SK-N-SH (cell line): ENCODE measurements around the gene SVIL.
"Not testable (repeated sequence)": the region's sequence is repeated elsewhere in the genome, so short reads cannot be mapped to it uniquely, and the experiment has no call there.

ENCODE experiments used
- GABPA ChIP-seq: IDR thresholded peaks from 2 replicates; pipeline ENCODE4 v1.4.0; 2012; ENCODE audit warnings: low read depth, mild to moderate bottlenecking
- JUND ChIP-seq: IDR thresholded peaks from 2 replicates; pipeline ENCODE4 v1.4.0; 2012
- SIN3A ChIP-seq: IDR thresholded peaks from 2 replicates; pipeline ENCODE4 v1.6.1; 2012; ENCODE audit warnings: low read depth, mild to moderate bottlenecking, low read length, moderate library complexity, borderline replicate concordance
- TAF1 ChIP-seq: IDR thresholded peaks from 2 replicates; pipeline ENCODE4 v1.6.1; 2012; ENCODE audit warnings: low read depth, mild to moderate bottlenecking, low read length, moderate library complexity, borderline replicate concordance
- TEAD4 ChIP-seq: IDR thresholded peaks from 2 replicates; pipeline ENCODE4 v1.4.0; 2012; ENCODE audit warnings: mild to moderate bottlenecking, borderline replicate concordance; ENCODE audit not compliant: insufficient read depth
- TF ChIP-seq, protein P1 (sequence below): fragments of 200-600 bp; sonication (generic); IDR thresholded peaks from 2 replicates; pipeline ENCODE4 v1.6.1; 2017; ENCODE audit warnings: antibody characterized with exemption, mild to moderate bottlenecking, moderate library complexity
- TF ChIP-seq, protein P2 (sequence below): IDR thresholded peaks from 2 replicates; pipeline ENCODE4; 2012

DNA sequence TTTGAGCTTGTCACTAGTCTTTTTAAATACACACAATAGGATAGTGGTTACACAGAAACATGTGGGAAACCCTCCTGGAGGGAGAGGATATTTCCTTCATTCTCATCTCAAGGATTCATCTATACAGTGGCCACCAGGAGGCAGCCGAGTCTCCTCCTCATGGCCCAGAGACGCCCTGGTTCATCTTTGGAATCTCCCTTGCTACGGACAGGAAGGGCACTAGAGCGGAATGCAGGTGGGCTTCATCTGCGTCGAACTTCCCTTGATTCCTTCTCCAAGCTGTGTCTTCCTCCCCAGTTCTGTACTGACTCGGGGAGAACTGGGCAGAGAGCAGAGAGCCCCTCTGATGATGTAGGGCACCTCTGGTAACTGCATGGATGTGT lies 146.9 kb downstream of the SVIL start:
- TF ChIP-seq, protein P1, sequence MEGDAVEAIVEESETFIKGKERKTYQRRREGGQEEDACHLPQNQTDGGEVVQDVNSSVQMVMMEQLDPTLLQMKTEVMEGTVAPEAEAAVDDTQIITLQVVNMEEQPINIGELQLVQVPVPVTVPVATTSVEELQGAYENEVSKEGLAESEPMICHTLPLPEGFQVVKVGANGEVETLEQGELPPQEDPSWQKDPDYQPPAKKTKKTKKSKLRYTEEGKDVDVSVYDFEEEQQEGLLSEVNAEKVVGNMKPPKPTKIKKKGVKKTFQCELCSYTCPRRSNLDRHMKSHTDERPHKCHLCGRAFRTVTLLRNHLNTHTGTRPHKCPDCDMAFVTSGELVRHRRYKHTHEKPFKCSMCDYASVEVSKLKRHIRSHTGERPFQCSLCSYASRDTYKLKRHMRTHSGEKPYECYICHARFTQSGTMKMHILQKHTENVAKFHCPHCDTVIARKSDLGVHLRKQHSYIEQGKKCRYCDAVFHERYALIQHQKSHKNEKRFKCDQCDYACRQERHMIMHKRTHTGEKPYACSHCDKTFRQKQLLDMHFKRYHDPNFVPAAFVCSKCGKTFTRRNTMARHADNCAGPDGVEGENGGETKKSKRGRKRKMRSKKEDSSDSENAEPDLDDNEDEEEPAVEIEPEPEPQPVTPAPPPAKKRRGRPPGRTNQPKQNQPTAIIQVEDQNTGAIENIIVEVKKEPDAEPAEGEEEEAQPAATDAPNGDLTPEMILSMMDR = peak; percentile 44; the same call in 1 of the 2 replicates
- not testable (repeated sequence) for TF ChIP-seq TEAD4, JUND, TAF1, GABPA, SIN3A
- TF ChIP-seq, protein P2, sequence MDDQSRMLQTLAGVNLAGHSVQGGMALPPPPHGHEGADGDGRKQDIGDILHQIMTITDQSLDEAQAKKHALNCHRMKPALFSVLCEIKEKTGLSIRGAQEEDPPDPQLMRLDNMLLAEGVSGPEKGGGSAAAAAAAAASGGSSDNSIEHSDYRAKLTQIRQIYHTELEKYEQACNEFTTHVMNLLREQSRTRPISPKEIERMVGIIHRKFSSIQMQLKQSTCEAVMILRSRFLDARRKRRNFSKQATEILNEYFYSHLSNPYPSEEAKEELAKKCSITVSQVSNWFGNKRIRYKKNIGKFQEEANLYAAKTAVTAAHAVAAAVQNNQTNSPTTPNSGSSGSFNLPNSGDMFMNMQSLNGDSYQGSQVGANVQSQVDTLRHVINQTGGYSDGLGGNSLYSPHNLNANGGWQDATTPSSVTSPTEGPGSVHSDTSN = not testable (repeated sequence)
